IMR-90 (cell line): ENCODE results near the gene C22orf15. TPM values are rescaled to one million over a fixed set of nuclear protein-coding genes. Genes with fewer than 3 reads are reported as not detected.

Experiments
- ATAC-seq: fragments of 200-7000 bp; cut with Tn5 transposase; 2 replicates; pipeline ENCODE4 v1.9.1; 2020; ENCODE audit warnings: low read depth, mild to moderate bottlenecking, moderate library complexity
- BruUV-seq: library from RNA; stranded (reverse); fragments of 400-500 nt; replicated peaks from 2 replicates; lab custom pipeline; 2021; lab: Mats Ljungman, UMichigan
- CTCF ChIA-PET: fragments of 300-600 bp; formaldehyde crosslinking; extraction: SDS; loops from one replicate; lab custom pipeline; 2021; ENCODE audit warnings: antibody characterized with exemption; lab: Yijun Ruan, JAX
- POLR2A ChIA-PET: fragments of 300-600 bp; sonication (Branson Sonifier 250); formaldehyde crosslinking; loops from one replicate; lab custom pipeline; 2022; ENCODE audit warnings: antibody characterized with exemption; ENCODE audit not compliant: unreplicated experiment; lab: Charles Lee
- DNase-seq: peaks from one replicate; pipeline ENCODE4 v3.0.0; 2013
- H2AFZ ChIP-seq: replicated peaks from 2 replicates; pipeline ENCODE3; 2013; ENCODE audit warnings: low read length, mild to moderate bottlenecking; ENCODE audit not compliant: poor library complexity
- H2AK5ac ChIP-seq: 2 replicates; pipeline ENCODE4 v1.6.1; 2013; ENCODE audit warnings: low read depth, low read length, inconsistent platforms
- H2AK9ac ChIP-seq: replicated peaks from 2 replicates; pipeline ENCODE3; 2013; ENCODE audit warnings: mild to moderate bottlenecking, low read depth, low read length, moderate library complexity; ENCODE audit not compliant: poor library complexity
- H2BK120ac ChIP-seq: 2 replicates; pipeline ENCODE4 v1.6.1; 2013; ENCODE audit warnings: low read depth, low read length, inconsistent platforms
- H2BK15ac ChIP-seq: 3 replicates; pipeline ENCODE4 v1.6.1; 2013; ENCODE audit warnings: low read depth, low read length, inconsistent platforms
- H2BK20ac ChIP-seq: 2 replicates; pipeline ENCODE4 v1.6.1; 2013; ENCODE audit warnings: low read depth, mild to moderate bottlenecking, inconsistent platforms, low read length, moderate library complexity
- H2BK5ac ChIP-seq: 2 replicates; pipeline ENCODE4 v1.6.1; 2013; ENCODE audit warnings: mild to moderate bottlenecking, low read depth, low read length, inconsistent platforms; ENCODE audit not compliant: poor library complexity, severe bottlenecking
- H3K14ac ChIP-seq: replicated peaks from 2 replicates; pipeline ENCODE4 v1.6.1; 2013; ENCODE audit warnings: low read depth, low read length, inconsistent platforms
- H3K18ac ChIP-seq: 2 replicates; pipeline ENCODE4 v1.6.1; 2013; ENCODE audit warnings: low read depth, low read length, control low read depth
- H3K23ac ChIP-seq: 2 replicates; pipeline ENCODE4 v1.6.1; 2013; ENCODE audit warnings: low read depth, low read length, inconsistent platforms
- H3K27ac ChIP-seq: 2 replicates; pipeline ENCODE4 v1.5.1; 2013; ENCODE audit warnings: mild to moderate bottlenecking, control low read depth, low read length; ENCODE audit not compliant: insufficient read depth
- H3K27me3 ChIP-seq: 2 replicates; pipeline ENCODE4 v1.6.1; 2013; ENCODE audit warnings: low read length; ENCODE audit not compliant: control insufficient read depth, insufficient read depth
- H3K36me3 ChIP-seq: 2 replicates; pipeline ENCODE4 v1.6.1; 2013; ENCODE audit warnings: low read length, mixed read lengths; ENCODE audit not compliant: control insufficient read depth, insufficient read depth
- H3K4ac ChIP-seq: 2 replicates; pipeline ENCODE4 v1.6.1; 2013; ENCODE audit warnings: low read depth, low read length, inconsistent platforms
- H3K4me1 ChIP-seq: 2 replicates; pipeline ENCODE4 v1.6.1; 2013; ENCODE audit warnings: low read length, mixed read lengths; ENCODE audit not compliant: control insufficient read depth, insufficient read depth
- H3K4me2 ChIP-seq: 2 replicates; pipeline ENCODE4 v1.6.1; 2013; ENCODE audit warnings: low read depth, mild to moderate bottlenecking, control low read depth, low read length, moderate library complexity
- H3K4me3 ChIP-seq: 2 replicates; pipeline ENCODE4 v1.5.1; 2013; ENCODE audit warnings: low read depth, mild to moderate bottlenecking, control low read depth, low read length, moderate library complexity; ENCODE audit not compliant: insufficient read depth
- H3K56ac ChIP-seq: 2 replicates; pipeline ENCODE4 v1.6.1; 2013; ENCODE audit warnings: low read length, inconsistent platforms; ENCODE audit not compliant: insufficient read depth; ENCODE audit errors: extremely low read depth
- H3K79me1 ChIP-seq, 2 experiments: 2 replicates each; pipeline ENCODE4 v1.6.1; 2013; ENCODE audit warnings: low read length in 2 of 2, inconsistent platforms in 1 of 2, low read depth in 1 of 2
- H3K9ac ChIP-seq: 2 replicates; pipeline ENCODE4 v1.6.1; 2013; ENCODE audit warnings: low read depth, low read length, control low read depth
- H3K9me1 ChIP-seq: 2 replicates; pipeline ENCODE4 v1.6.1; 2013; ENCODE audit warnings: low read length, inconsistent platforms; ENCODE audit not compliant: insufficient read depth
- H3K9me3 ChIP-seq: 2 replicates; pipeline ENCODE4 v1.6.1; 2013; ENCODE audit warnings: low read length; ENCODE audit not compliant: control insufficient read depth, insufficient read depth
- H4K20me1 ChIP-seq: 2 replicates; pipeline ENCODE4 v1.6.1; 2013; ENCODE audit warnings: low read length, inconsistent platforms; ENCODE audit not compliant: insufficient read depth
- H4K5ac ChIP-seq: 2 replicates; pipeline ENCODE4 v1.6.1; 2013; ENCODE audit warnings: mild to moderate bottlenecking, low read depth, low read length, control low read depth
- H4K8ac ChIP-seq, 2 experiments: 2 replicates each; pipeline ENCODE4 v1.6.1; 2013; ENCODE audit warnings: low read depth in 2 of 2, low read length in 2 of 2, control low read depth in 1 of 2, inconsistent platforms in 1 of 2
- H4K91ac ChIP-seq: 2 replicates; pipeline ENCODE4 v1.6.1; 2013; ENCODE audit warnings: low read depth, low read length, inconsistent platforms; ENCODE audit not compliant: insufficient read depth
- MAFK ChIP-seq: IDR thresholded peaks from 2 replicates; pipeline ENCODE4 v1.6.1; 2012; ENCODE audit warnings: low read depth, low read length, improper control_type of control experiment
- MAZ ChIP-seq: IDR thresholded peaks from 2 replicates; pipeline ENCODE4 v1.6.1; 2012; ENCODE audit warnings: low read depth, mild to moderate bottlenecking, low read length, improper control_type of control experiment, moderate library complexity, borderline replicate concordance
- WGBS, 2 experiments: methylation state at CpG; one replicate each; pipeline versions ENCODE4 v1.1.5 to v1.1.7; 2013; ENCODE audit warnings: missing lambda C conversion rate in 2 of 2; ENCODE audit not compliant: insufficient read length in 1 of 2; ENCODE audit errors: extremely low coverage in 2 of 2; 5-methylcytosine and 5-hydroxymethylcytosine counted together
- dilution Hi-C: fragments of 300-500 bp; cut with HindIII; formaldehyde crosslinking; loops from one replicate; pipeline ENCODE4 v1.14.3; 2018; ENCODE audit warnings: low sequenced_read_pairs; ENCODE audit not compliant: unreplicated experiment
- in situ Hi-C: fragments of 300-500 bp; cut with MboI; formaldehyde crosslinking; loops from 3 replicates; pipeline ENCODE4 v1.14.3; 2019; ENCODE audit warnings: low sequenced_read_pairs, inconsistent platforms, mixed read lengths
- intact Hi-C: fragments of 100-400 bp; cut with micrococcal nuclease; formaldehyde crosslinking; loops from 2 replicates; pipeline ENCODE4 v1.10.0; 2022
- polyA plus RNA-seq, 3 experiments: library from polyadenylated mRNA; depleted of rRNA; stranded (reverse); fragments of >200 nt; gene quantifications; 2 replicates each; pipeline ENCODE4 v1.2.3, GENCODE V29; 2012; ENCODE audit warnings: low replicate concordance in 1 of 3
- total RNA-seq: library from RNA; depleted of rRNA; stranded (reverse); fragments of >200 nt; gene quantifications from 2 replicates; pipeline ENCODE4 v1.2.3, GENCODE V29; 2012

Gene C22orf15
- total and polyA plus RNA-seq, 2 of the 4 experiments (the other 2 are of a cell fraction), result 2.3 to 3.1 TPM

DNA sequence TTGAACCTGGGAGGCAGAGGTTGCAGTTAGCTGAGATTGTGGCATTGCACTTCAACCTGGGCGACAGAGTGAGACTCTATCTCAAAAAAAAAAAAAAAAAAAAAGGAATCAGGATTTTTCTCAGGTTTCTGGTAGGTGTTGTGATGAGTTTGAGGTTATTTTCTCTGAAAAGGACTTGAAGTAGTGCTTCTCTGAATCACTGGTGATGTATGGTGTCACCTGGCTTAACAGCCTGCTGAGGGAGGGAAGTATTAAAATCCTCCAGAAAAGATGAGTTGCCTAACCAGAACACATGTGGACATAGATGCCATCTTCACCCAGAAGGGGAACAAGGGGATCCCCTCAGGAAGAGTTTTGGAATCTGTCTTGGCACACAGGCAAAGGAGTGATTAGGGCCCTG, 44.0 kb downstream of the C22orf15 start:
- no peak overlapping the region for H2BK5ac ChIP-seq
- H3K4me3 ChIP-seq, result no peak overlapping the region
- no TSS peak for BruUV-seq
- in situ Hi-C loops, result no loop called here
- no peaks in the 10 kb centered on the region; the same call in 1 of the 2 replicates for H4K20me1 ChIP-seq
- H2BK120ac ChIP-seq, result no peak overlapping the region
- H3K14ac ChIP-seq, result no peak overlapping the region
- ChIA-PET CTCF (interaction anchor here (0.7 kb wide), 1 partner anchor 1191 kb away, joined by 3 read pairs; no protein-coding TSS in a partner anchor), POLR2A (no interaction called here)
- H3K4ac ChIP-seq, result no peak overlapping the region
- no peak overlapping the region for H4K5ac ChIP-seq
- no peak overlapping the region for H4K8ac ChIP-seq
- no peak overlapping the region for H3K27ac ChIP-seq
- no peaks in the 10 kb centered on the region for H3K9me1 ChIP-seq
- H3K79me1 ChIP-seq, result peaks cover 0 to 6% of the 10 kb centered on the region in 2 experiments; a peak in 2 of 4 replicates
- no peak overlapping the region for H3K9ac ChIP-seq
- no peak overlapping the region for H2BK15ac ChIP-seq
- no peak overlapping the region for H2BK20ac ChIP-seq
- DNase-seq, result no peak
- H3K36me3 ChIP-seq, result peaks cover 49% of the 10 kb centered on the region
- H3K4me2 ChIP-seq, result no peak overlapping the region
- dilution Hi-C loops, result no loop called here
- no peak overlapping the region for H3K18ac ChIP-seq
- H2AK9ac ChIP-seq, result no peak overlapping the region
- H3K27me3 ChIP-seq, result no peaks in the 10 kb centered on the region
- H3K4me1 ChIP-seq, result no peaks in the 10 kb centered on the region
- intact Hi-C loops, result no loop called here
- H3K9me3 ChIP-seq, result no peaks in the 10 kb centered on the region
- H2AFZ ChIP-seq, result no peak overlapping the region
- no CpG with 5 or more reads among the region's 1 CpG for WGBS, 2 experiments
- no peak overlapping the region for H2AK5ac ChIP-seq
- H4K91ac ChIP-seq, result no peak overlapping the region
- no peak overlapping the region for H3K56ac ChIP-seq
- no peak overlapping the region for H3K23ac ChIP-seq
- no peak for ATAC-seq
- no peak for TF ChIP-seq MAZ
- TF ChIP-seq MAFK, result no peak
